Mucosa of rectum (tissue), 2 donors: ENCODE data around the gene MAJIN.

Experiments
- H3K27ac ChIP-seq, 2 donors: one replicate each; pipeline ENCODE4 v1.7.0; 2013; ENCODE audit warnings: inconsistent platforms in 2 of 2, low read depth in 2 of 2, low read length in 2 of 2
- H3K27me3 ChIP-seq, 2 donors: one replicate each; pipeline ENCODE4 v1.7.0; 2013; ENCODE audit warnings: low read length in 2 of 2; ENCODE audit not compliant: control insufficient read depth in 2 of 2, insufficient read depth in 2 of 2
- H3K36me3 ChIP-seq, 2 donors: one replicate each; pipeline ENCODE4 v1.7.0; 2013; ENCODE audit warnings: low read length in 2 of 2; ENCODE audit not compliant: control insufficient read depth in 2 of 2, insufficient read depth in 2 of 2
- H3K4me1 ChIP-seq, 2 donors: one replicate each; pipeline ENCODE4 v1.7.0; 2013; ENCODE audit warnings: low read length in 2 of 2, mild to moderate bottlenecking in 1 of 2; ENCODE audit not compliant: control insufficient read depth in 2 of 2, insufficient read depth in 2 of 2
- H3K4me3 ChIP-seq, 2 donors: one replicate each; pipeline ENCODE4 v1.7.0; 2013; ENCODE audit warnings: low read length in 2 of 2
- H3K9ac ChIP-seq, 2 donors: one replicate each; pipeline ENCODE4 v1.7.0; 2013; ENCODE audit warnings: low read length in 2 of 2, low read depth in 1 of 2, mild to moderate bottlenecking in 1 of 2
- H3K9me3 ChIP-seq, 2 donors: one replicate each; pipeline ENCODE4 v1.7.0; 2013; ENCODE audit warnings: low read length in 2 of 2; ENCODE audit not compliant: control insufficient read depth in 2 of 2
- donor health status: healthy.
- donor health status: Normal muscosa, but diverticular disease.

MAJIN gene

GRCh38 chr11:64933935-64934681 lies 37.8 kb downstream of the MAJIN start:
- Histone ChIP-seq H3K27ac (no peak overlapping the region), H3K9ac (no peak overlapping the region), H3K9me3 (no peaks in the 10 kb centered on the region), H3K27me3 (no peaks in the 10 kb centered on the region), H3K4me3 (no peak overlapping the region), H3K36me3 (peaks cover 30 to 38% of the 10 kb centered on the region in 2 donors), H3K4me1 (no peaks in the 10 kb centered on the region)

- H3K9ac ChIP-seq = no peak overlapping the region
- H3K9me3 ChIP-seq = no peaks in the 10 kb centered on the region
- H3K27me3 ChIP-seq = no peaks in the 10 kb centered on the region
- no peak overlapping the region for H3K27ac ChIP-seq
- no peak overlapping the region for H3K4me3 ChIP-seq
- no peaks in the 10 kb centered on the region for H3K4me1 ChIP-seq
- peaks cover 30 to 38% of the 10 kb centered on the region in 2 donors for H3K36me3 ChIP-seq
These were observed 38.5 kb downstream of the MAJIN start for GRCh38 chr11:64933213-64933934.

GRCh38 chr11:64932324-64932723 lies 39.6 kb downstream of the MAJIN start:
- Histone ChIP-seq H3K9ac (no peak overlapping the region), H3K27me3 (no peaks in the 10 kb centered on the region), H3K36me3 (peaks cover 33 to 45% of the 10 kb centered on the region in 2 donors), H3K9me3 (no peaks in the 10 kb centered on the region), H3K4me1 (no peaks in the 10 kb centered on the region), H3K4me3 (no peak overlapping the region), H3K27ac (no peak overlapping the region)

DNA sequence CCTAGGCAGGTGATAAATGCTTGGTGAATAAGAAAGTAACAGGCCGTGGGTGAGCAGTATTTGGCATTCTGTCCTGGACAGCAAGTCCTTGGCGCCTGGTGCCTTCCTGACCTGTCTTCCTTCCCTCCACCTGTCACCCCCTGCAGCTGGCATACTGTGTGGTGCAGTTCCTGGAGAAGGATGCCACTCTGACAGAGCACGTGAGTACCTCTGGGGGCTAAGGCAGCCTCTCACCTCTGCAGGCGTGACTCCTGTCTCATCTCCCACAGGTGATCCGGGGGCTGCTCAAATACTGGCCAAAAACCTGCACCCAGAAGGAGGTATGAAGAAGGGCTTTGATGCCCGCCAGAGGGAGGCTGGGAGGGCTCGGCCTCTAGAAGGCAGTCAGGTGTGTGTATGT lies 40.6 kb downstream of the MAJIN start:
- Histone ChIP-seq H3K27ac (no peak overlapping the region), H3K9me3 (no peaks in the 10 kb centered on the region), H3K27me3 (no peaks in the 10 kb centered on the region), H3K36me3 (peaks cover 33 to 45% of the 10 kb centered on the region in 2 donors), H3K9ac (no peak overlapping the region), H3K4me3 (no peak overlapping the region), H3K4me1 (no peaks in the 10 kb centered on the region)

- Histone ChIP-seq H3K4me1 (peaks cover 2 to 6% of the 10 kb centered on the region in 2 donors), H3K27ac (no peak overlapping the region), H3K4me3 (no peak overlapping the region), H3K9me3 (no peaks in the 10 kb centered on the region), H3K9ac (no peak overlapping the region), H3K36me3 (peaks cover 33 to 45% of the 10 kb centered on the region in 2 donors), H3K27me3 (no peaks in the 10 kb centered on the region)
These were observed 41.6 kb downstream of the MAJIN start for GRCh38 chr11:64930340-64930739.

DNA sequence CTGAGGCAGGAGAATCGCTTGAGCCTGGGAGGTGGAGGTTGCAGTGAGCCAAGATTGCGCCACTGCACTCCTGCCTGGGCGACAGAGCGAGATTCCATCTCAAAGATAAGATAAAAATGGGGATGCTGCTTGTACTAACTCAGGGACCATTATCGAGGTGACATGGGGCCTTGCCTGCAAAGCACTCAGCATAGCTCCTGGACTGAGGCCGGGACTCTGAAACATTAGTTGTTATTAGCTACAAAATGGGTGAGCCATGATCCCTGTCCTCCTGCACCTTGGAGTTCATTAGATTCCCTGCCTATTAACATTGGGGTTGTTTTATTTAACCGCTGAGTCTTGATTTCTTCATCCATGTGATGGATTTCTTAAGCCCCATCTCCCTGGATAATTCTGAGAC lies 42.3 kb downstream of the MAJIN start:
- Histone ChIP-seq H3K9me3 (no peaks in the 10 kb centered on the region), H3K4me3 (no peak overlapping the region), H3K4me1 (peaks cover 6 to 9% of the 10 kb centered on the region in 2 donors), H3K36me3 (peaks cover 33 to 45% of the 10 kb centered on the region in 2 donors), H3K27ac (no peak overlapping the region), H3K9ac (no peak overlapping the region), H3K27me3 (no peaks in the 10 kb centered on the region)

- Histone ChIP-seq H3K27me3 (no peaks in the 10 kb centered on the region), H3K4me1 (peaks cover 6 to 13% of the 10 kb centered on the region in 2 donors), H3K9ac (no peak overlapping the region), H3K9me3 (no peaks in the 10 kb centered on the region), H3K27ac (no peak overlapping the region), H3K36me3 (peaks cover 33 to 45% of the 10 kb centered on the region in 2 donors), H3K4me3 (no peak overlapping the region)
These were observed 43.0 kb downstream of the MAJIN start for GRCh38 chr11:64928957-64929356.

GRCh38 chr11:64926689-64927088 lies 45.2 kb downstream of the MAJIN start:
- H3K27ac ChIP-seq = no peak overlapping the region
- no peak overlapping the region for H3K9ac ChIP-seq
- no peaks in the 10 kb centered on the region for H3K9me3 ChIP-seq
- peaks cover 12 to 18% of the 10 kb centered on the region in 2 donors for H3K4me1 ChIP-seq
- H3K36me3 ChIP-seq = peaks cover 15 to 26% of the 10 kb centered on the region in 2 donors
- H3K4me3 ChIP-seq = no peak overlapping the region
- H3K27me3 ChIP-seq = no peaks in the 10 kb centered on the region

GRCh38 chr11:64925536-64926436 lies 46.1 kb downstream of the MAJIN start:
- Histone ChIP-seq H3K36me3 (peaks cover 8 to 18% of the 10 kb centered on the region in 2 donors), H3K9ac (peak overlapping the region; percentile 86 to 91), H3K27ac (no peak overlapping the region), H3K27me3 (no peaks in the 10 kb centered on the region), H3K9me3 (no peaks in the 10 kb centered on the region), H3K4me1 (peaks cover 12 to 18% of the 10 kb centered on the region in 2 donors), H3K4me3 (peak overlapping the region; percentile 90 to 92)
